HG03196 (cell line): ENCODE measurements around the gene FOXN3.
"Not testable (repeated sequence)": the region's sequence is repeated elsewhere in the genome, so short reads cannot be mapped to it uniquely, and the experiment has no call there.

ENCODE experiments used
- ATAC-seq: cut with Tn5 transposase; IDR thresholded peaks from one replicate; pipeline ENCODE4 v1.9.1; 2021; ENCODE audit not compliant: unreplicated experiment

The FOXN3 gene

GRCh38 chr14:89207925-89208328 is 209.1 kb downstream of the FOXN3 start:
- no peak for ATAC-seq

GRCh38 chr14:89206389-89207031 is 210.5 kb downstream of the FOXN3 start:
- no peak for ATAC-seq

DNA sequence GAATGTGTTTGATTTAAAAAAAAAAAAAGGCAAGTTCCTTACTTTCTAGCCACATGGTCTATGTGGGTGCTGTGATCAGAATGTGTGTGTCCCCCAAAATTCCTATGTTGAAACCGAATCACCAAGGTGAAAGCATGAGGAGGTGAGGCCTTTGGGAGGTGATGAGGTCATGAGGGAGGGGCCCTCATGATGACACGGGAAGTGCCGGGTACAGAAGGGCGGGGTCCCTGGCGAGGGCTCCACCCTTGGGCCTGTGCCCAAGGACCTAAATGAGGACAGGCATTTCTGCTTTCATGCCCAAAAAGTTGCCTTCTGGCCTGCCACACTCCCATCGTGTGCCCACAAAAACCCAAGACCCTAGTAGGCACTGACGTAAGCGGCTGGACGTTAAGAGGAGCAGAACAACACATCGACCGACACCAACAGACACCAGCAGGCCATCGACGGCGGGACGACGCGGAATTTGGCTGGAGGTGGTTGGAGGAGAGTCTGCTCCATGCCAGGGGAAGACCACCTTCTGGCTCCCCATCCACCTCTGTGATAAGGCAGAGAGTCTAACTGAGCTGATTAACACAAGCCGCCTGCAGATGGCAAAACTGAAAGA is 211.8 kb downstream of the FOXN3 start:
- no peak for ATAC-seq

DNA sequence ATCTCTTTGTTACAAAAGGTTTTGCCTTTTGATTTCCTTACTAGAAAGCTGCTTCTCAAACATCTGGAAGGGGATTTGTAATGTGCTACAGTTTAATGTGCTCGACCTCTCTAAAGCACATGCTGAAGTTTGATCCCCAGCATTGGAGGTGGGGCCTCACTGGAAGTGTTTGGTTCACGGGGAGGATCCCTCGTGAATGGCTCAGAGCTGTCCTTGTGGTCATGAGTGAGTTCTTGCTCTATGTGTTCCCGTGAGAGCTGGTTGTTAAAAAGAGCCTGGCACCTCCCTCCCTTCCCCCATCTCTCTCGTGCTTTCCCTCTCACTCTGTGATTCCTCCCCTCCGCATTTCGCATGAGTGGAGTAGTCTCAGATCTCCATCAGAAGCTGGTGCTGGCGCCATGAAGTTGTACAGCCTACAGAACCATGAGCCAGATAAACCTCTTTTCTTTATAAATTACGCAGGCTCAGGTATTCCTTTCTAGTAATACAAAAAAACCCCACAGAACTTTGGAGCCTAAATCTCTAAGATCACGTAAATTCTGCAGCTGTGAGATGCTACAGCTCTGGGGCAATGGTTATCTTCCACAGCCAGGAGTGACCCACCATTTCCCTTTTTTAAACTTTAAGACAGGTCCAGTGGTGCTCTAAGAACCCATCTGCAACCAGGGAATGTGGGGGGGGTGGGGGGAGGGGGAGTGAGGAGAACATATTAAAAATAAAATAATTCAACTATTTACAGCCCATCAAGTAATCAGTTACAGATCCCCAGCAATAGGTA is 214.4 kb downstream of the FOXN3 start:
- no peak for ATAC-seq

- ATAC-seq, result no peak
Measured at GRCh38 chr14:89201645-89202044, 215.4 kb downstream of the FOXN3 start.

GRCh38 chr14:89199357-89199756 is 217.7 kb downstream of the FOXN3 start:
- ATAC-seq, result not testable (repeated sequence)

DNA sequence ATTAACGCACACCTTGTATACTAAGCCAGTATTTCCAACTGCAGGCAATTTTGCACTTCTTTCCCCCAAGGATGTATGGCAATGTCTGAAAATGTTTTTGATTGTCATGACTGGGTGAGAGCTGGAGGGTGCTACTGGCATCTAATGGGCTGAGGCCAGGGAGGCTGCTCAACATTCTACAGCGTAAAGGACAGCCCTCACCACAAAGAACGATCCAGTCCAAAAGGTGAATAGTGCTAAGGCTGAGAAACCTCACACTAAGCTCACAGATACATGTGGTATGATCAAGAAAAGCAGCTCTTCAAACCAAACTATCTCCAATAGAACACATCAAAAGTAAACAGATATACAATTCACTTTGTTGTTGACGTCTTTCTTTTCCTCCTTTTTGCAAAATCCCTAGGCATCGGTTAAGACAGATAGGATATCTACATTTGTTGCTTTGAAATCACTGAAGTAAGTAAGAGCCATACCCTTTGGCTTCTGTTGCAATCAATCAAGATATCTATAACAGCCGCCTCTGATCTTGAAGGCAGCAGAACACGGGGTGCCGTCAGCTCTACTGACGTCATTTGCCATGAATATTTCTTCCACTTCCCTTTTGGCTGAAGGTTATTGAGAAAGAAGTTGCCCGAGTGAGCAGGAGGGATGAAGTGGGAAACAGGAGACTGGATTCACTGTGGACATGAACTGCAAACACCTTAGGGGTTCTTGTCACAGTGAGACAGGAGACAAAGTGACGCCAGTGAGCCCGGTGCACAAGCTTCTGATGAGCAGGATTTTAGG is 218.3 kb downstream of the FOXN3 start:
- ATAC-seq, result no peak

- ATAC-seq, result no peak
Measured at GRCh38 chr14:89197623-89198022, 219.4 kb downstream of the FOXN3 start.

DNA sequence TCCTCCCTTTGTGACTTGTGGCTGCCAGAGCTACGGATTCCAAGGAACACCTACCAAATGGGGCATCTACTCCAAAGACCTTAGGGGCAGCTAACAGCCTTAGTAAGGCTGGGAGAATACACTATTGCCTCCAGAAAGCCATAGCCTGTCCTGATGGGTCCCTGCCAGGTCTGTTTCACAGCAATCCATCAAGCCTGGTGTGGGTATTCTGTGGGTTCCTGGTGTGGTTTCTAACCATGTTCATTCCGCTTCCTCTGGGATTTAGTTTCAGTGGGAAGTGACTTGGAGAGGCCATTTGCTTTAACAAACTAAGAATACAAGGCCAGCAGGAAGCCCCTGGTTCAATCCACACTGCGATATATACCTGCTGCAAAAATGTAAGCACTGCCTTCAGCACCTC is 220.5 kb downstream of the FOXN3 start:
- ATAC-seq, result no peak

DNA sequence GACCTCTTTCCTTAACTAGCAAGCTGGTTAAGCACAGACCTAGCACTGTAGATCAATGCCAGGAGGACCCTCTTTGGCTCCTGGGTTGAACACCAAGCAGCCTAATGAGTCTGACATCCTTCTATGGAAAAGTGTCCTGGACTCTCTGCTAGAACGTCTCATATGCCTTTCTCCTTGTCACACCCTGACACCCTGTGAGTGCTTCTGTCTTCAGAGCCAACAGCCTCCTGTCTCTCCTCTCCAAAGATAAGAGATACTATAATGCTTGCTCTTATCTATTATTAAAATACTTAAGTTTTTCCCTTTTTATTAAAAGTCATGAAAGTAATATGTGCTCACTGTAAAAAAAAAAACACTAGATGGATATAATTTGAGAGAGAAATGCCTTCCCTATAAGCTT is 222.7 kb downstream of the FOXN3 start:
- no peak for ATAC-seq

GRCh38 chr14:89190765-89191513 is 226.1 kb downstream of the FOXN3 start:
- no peak for ATAC-seq

- no peak for ATAC-seq
Measured at GRCh38 chr14:89188492-89188891, 228.5 kb downstream of the FOXN3 start.

- no peak for ATAC-seq
Measured at GRCh38 chr14:89187501-89187900, 229.5 kb downstream of the FOXN3 start.

DNA sequence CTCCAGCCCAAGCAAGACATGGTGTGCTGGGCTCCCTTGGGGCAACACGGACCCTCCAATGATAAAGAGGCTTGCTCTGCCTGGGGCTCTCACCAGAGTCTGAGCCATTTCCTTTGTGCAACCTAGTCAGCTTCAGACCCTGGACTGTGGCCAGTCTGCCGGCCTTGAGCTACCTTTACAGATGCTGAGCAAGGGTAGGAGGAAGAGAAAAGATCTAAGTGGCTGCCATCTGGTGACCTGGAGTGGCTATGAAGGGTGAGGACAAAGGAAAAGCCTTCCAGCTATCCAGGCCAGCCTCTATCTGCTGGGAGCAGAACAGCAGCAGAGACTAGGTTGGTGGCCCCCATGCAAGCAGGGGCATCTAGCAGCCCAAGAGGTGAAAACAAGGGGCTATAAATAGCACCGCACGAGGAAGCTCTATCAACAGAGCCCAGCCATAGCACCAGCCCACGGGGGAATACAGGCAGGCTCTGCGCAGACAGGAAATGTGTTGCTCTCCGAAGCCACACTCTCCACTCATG is 230.1 kb downstream of the FOXN3 start:
- ATAC-seq, result no peak

DNA sequence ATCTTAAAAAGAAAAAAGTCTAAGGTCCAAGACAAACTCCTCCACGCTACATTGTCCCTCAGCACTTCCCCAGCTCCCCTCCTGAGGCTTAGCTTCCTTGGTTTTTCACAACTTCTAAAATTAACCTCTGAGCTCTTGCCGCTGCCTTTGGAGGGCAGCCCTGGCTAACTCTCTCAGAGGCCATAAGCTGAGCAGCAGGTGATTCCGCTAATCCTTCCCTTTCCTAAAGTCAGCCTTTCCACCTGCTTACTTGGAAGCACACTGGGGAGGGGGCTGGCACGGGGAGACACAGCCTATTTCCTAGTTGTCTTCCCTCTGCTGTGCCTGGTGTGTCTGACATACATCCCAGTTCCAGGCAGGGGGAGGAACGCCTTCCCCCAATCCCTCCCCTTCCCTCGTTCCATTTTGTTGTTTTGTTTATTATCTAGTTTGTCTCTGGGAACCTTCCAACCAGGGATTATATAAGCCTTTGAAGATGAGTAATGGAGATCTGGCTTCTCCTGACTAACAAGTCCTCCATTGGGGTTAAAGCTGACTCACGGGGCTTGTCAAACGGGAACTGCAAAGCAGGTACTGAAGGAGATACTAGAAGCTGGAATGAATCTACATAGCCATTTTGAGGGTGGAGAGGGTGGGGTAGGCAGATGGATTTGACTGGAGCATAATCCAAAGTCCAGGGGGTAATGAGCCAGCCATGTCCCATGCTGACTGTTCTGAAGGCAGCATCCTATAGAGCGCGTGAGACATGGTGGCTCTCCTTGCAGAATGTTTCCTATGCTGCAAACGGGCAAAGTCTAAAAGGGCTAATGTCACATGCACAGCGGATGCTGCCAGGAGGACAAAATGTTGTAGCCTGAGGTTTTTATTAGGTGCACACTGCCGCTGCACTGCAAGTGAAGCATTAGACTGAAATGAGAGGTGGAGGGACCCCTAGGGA is 230.8 kb downstream of the FOXN3 start:
- no peak for ATAC-seq

DNA sequence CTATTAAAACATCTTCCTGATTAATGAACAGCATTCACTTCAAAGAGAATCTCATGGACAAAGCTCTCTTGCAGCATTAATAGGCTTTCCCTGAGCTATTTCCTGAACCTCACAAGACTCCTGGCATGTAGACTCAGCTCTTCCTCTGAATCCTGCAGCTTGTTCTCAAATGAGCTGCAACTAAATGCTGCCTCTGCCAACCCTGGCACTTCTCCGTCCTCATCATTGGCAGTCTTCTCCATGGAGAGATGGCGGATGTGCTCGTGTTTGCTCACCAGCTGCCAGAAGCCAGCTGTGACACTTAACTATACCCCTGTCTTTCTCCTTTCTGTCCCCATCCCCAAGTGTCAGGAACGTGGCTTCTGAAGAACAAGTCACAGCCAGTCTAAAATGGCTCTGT is 232.1 kb downstream of the FOXN3 start:
- ATAC-seq, result no peak

GRCh38 chr14:89182326-89182725 is 234.7 kb downstream of the FOXN3 start:
- ATAC-seq, result no peak

GRCh38 chr14:89180546-89180945 is 236.5 kb downstream of the FOXN3 start:
- no peak for ATAC-seq

- no peak for ATAC-seq
Measured at GRCh38 chr14:89179891-89180404, 237.1 kb downstream of the FOXN3 start.
